SK-N-SH (cell line): Measurements from ENCODE around the gene RUVBL1.

Experiments used
- CTCF ChIP-seq: fragments of 200-600 bp; sonication (generic); IDR thresholded peaks from 2 replicates; pipeline ENCODE4 v1.6.1; 2017; ENCODE audit warnings: antibody characterized with exemption, mild to moderate bottlenecking, moderate library complexity
- EP300 ChIP-seq, 2 experiments: IDR thresholded peaks; 2 replicates each; pipeline versions ENCODE4 v1.4.0 to v1.6.1; 2012; ENCODE audit warnings: borderline replicate concordance in 1 of 2, low read depth in 1 of 2, low read length in 1 of 2
- JUND ChIP-seq: IDR thresholded peaks from 2 replicates; pipeline ENCODE4 v1.4.0; 2012
- MAX ChIP-seq: IDR thresholded peaks from 2 replicates; pipeline ENCODE4 v1.4.0; 2012; ENCODE audit warnings: low read depth
- MXI1 ChIP-seq: IDR thresholded peaks from 2 replicates; pipeline ENCODE4 v1.6.1; 2012; ENCODE audit warnings: mild to moderate bottlenecking, low read depth, low read length, improper control_type of control experiment
- NRF1 ChIP-seq: IDR thresholded peaks from 2 replicates; pipeline ENCODE4 v1.6.1; 2012; ENCODE audit warnings: low read depth, mild to moderate bottlenecking, low read length
- POLR2AphosphoS5 ChIP-seq: IDR thresholded peaks from 2 replicates; pipeline ENCODE4 v1.6.1; 2012; ENCODE audit warnings: low read depth, low read length
- RAD21 ChIP-seq: IDR thresholded peaks from 2 replicates; pipeline ENCODE4 v1.6.1; 2012; ENCODE audit warnings: mild to moderate bottlenecking, low read length
- RCOR1 ChIP-seq: fragments of 150-350 bp; IDR thresholded peaks from 2 replicates; pipeline ENCODE4 v1.6.1; 2017; ENCODE audit warnings: antibody characterized with exemption, low read length
- REST ChIP-seq: IDR thresholded peaks from 2 replicates; pipeline ENCODE4 v1.6.1; 2012; ENCODE audit warnings: mild to moderate bottlenecking, low read depth, low read length, moderate library complexity
- TAF1 ChIP-seq: IDR thresholded peaks from 2 replicates; pipeline ENCODE4 v1.6.1; 2012; ENCODE audit warnings: low read depth, mild to moderate bottlenecking, low read length, moderate library complexity, borderline replicate concordance
- YY1 ChIP-seq: IDR thresholded peaks from 2 replicates; pipeline ENCODE4 v1.4.0; 2012; ENCODE audit warnings: low read depth, mild to moderate bottlenecking
- ZBTB33 ChIP-seq: IDR thresholded peaks from 2 replicates; pipeline ENCODE4 v1.4.0; 2012; ENCODE audit warnings: low read depth, borderline replicate concordance

- TF ChIP-seq CTCF (no peak), MAX (no peak), REST (no peak), EP300 (IDR thresholded peaks at IDR 0.05; ENCODE audit: borderline replicate concordance in 1 of 2, low read depth in 1 of 2, low read length in 1 of 2) (no peak), JUND (no peak), RAD21 (no peak), ZBTB33 (no peak), POLR2AphosphoS5 (no peak), RCOR1 (no peak), YY1 (no peak), NRF1 (no peak), TAF1 (no peak), MXI1 (no peak)
Observed at GRCh38 chr3:128168836-128169235, 45.2 kb upstream of the RUVBL1 start.
